ENCODE data around the gene CASP10.

Gene CASP10

DNA sequence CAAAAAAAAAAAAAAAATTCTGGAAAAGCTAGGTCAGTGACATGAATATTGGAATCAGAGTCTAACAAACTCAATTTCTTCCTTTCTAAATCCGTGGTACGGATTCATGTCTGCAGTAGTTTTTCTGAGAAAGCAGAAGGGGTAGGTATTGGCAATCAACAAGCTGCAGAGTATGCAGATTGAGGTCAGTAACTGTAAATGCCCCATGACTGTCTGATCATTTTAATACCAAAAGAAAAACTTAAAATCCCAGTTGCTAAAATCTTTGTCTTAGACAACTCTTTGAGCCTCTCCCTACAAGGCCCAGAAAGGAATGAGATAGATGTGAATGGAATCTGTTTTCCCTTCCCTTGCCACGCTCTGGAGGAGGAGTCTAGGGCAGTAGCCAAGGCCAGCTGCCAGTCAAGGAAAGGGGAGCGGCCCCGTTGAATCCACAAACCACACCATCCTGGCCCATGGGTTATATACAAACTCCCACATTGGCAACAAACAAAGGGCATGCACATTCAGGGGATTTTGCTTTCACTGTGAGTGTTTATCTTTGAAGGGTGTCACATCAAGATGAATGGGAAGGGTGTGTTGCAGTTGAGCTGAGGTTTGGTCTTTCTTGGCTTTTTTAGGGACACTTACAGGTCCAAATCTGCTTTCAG is 71.3 kb downstream of the CASP10 start:
- no peaks in the 10 kb centered on the region for H3K79me2 ChIP-seq
- H3K36me3 ChIP-seq (ENCODE audit: control insufficient read depth, insufficient read depth, low read length): no peaks in the 10 kb centered on the region
- no peaks in the 10 kb centered on the region for H3K9me3 ChIP-seq (ENCODE audit: control insufficient read depth, low read length)
- no peak overlapping the region for H3K27ac ChIP-seq
- TF ChIP-seq, protein P1, sequence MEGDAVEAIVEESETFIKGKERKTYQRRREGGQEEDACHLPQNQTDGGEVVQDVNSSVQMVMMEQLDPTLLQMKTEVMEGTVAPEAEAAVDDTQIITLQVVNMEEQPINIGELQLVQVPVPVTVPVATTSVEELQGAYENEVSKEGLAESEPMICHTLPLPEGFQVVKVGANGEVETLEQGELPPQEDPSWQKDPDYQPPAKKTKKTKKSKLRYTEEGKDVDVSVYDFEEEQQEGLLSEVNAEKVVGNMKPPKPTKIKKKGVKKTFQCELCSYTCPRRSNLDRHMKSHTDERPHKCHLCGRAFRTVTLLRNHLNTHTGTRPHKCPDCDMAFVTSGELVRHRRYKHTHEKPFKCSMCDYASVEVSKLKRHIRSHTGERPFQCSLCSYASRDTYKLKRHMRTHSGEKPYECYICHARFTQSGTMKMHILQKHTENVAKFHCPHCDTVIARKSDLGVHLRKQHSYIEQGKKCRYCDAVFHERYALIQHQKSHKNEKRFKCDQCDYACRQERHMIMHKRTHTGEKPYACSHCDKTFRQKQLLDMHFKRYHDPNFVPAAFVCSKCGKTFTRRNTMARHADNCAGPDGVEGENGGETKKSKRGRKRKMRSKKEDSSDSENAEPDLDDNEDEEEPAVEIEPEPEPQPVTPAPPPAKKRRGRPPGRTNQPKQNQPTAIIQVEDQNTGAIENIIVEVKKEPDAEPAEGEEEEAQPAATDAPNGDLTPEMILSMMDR (IDR thresholded peaks at IDR 0.05): no peak
- no peak overlapping the region for H3K9ac ChIP-seq
- H3K4me1 ChIP-seq: peaks cover 10% of the 10 kb centered on the region
- H3K4me2 ChIP-seq (ENCODE audit: low read length): no peak overlapping the region
- H3K27me3 ChIP-seq (ENCODE audit: control insufficient read depth, insufficient read depth, low read length): no peaks in the 10 kb centered on the region
- H3K4me3 ChIP-seq (ENCODE audit: low read depth, low read length): no peak overlapping the region
- H2AFZ ChIP-seq: peak overlapping the region; percentile 27

DNA sequence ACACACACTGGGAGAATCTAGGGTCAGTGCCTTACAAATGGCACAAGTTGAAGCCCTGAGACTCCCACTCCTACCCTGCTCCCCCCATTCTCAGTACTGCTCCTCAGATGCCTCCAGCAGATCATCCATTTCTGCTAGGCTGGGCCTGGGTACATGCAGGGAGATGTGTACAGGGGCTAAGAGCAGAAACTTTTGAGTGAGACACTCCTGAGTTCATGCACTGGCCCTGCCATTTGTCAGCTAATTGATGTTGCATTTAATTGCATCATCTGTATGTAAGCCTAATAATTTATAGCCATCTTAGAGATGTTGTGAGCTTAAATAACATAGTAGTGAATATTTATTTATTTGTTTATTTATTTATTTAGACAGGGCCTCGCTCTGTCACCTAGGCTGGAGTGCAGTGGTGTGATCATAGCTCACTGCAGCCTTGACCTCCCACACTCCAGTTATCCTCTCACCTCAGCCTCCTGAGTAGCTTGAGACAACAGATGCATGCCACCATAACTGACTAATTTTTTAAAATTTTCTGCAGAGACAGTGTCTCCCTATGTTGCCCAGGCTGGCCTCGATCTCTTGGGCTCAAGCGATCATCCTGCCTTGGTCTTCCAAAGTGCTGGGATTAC is 72.6 kb downstream of the CASP10 start:
- peak overlapping the region; percentile 15 for H2AFZ ChIP-seq
- H3K79me2 ChIP-seq: no peaks in the 10 kb centered on the region
- no peaks in the 10 kb centered on the region for H3K9me3 ChIP-seq (ENCODE audit: control insufficient read depth, low read length)
- no peak overlapping the region for H3K4me2 ChIP-seq (ENCODE audit: low read length)
- H3K9ac ChIP-seq: no peak overlapping the region
- H3K4me1 ChIP-seq: peaks cover 10% of the 10 kb centered on the region
- H3K36me3 ChIP-seq (ENCODE audit: control insufficient read depth, insufficient read depth, low read length): no peaks in the 10 kb centered on the region
- H3K27ac ChIP-seq: no peak overlapping the region
- no peaks in the 10 kb centered on the region for H3K27me3 ChIP-seq (ENCODE audit: control insufficient read depth, insufficient read depth, low read length)
- H3K4me3 ChIP-seq (ENCODE audit: low read depth, low read length): no peak overlapping the region
- TF ChIP-seq, protein P1 (IDR thresholded peaks at IDR 0.05): no peak

DNA sequence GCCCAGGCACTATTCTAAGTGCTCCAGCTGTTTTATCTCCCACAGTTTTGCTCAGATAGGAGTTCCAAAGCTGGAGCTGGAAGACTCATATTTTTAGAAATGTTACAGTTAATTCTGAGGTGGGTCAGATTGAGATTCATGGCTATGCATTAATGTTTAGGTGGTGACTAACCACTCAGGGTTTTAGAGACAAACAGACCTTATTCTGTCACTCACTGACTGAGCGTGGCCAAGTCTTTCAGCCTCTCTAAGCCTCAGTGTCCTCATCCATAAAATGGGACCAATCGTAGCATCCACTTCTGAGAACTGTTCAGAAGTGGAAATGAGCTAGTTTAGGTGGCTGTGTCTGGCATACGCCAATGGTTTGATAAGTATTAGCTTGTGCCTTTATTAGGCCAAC is 73.1 kb downstream of the CASP10 start:
- Histone ChIP-seq H3K4me3 (ENCODE audit: low read depth, low read length) (no peak overlapping the region), H3K4me1 (peaks cover 10% of the 10 kb centered on the region), H3K27ac (no peak overlapping the region), H2AFZ (peak overlapping the region; percentile 15), H3K79me2 (no peaks in the 10 kb centered on the region), H3K27me3 (ENCODE audit: control insufficient read depth, insufficient read depth, low read length) (no peaks in the 10 kb centered on the region), H3K4me2 (ENCODE audit: low read length) (no peak overlapping the region), H3K9me3 (ENCODE audit: control insufficient read depth, low read length) (no peaks in the 10 kb centered on the region), H3K9ac (no peak overlapping the region), H3K36me3 (ENCODE audit: control insufficient read depth, insufficient read depth, low read length) (no peaks in the 10 kb centered on the region)
- TF ChIP-seq, protein P1 (IDR thresholded peaks at IDR 0.05): no peak

DNA sequence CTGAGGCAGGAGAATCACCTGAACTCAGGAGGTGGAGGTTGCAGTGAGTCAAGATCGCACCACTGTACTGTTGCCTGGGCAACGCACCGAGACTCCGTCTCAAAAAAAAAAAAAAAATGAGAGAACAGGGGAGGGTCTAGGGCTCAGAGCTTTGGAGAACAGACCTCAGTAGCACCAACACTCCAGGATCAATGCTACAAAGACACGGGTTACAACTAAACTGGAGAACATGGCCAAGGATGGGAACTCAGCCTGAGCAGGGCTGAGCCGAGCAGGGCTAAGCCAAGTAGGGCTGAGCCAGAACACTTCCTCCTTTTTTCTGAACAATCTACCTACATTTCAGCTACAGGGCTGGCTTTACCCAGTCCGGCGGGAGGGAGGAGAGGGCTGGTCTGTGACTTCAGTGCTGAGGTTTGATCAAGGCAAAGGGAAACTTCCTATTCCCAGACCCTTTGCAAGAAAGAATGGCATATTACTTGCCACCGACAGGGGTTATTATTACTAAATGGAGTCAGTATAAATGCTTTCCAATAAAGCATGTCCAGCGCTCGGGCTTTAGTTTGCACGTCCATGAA is 74.5 kb downstream of the CASP10 start:
- H3K4me3 ChIP-seq (ENCODE audit: low read depth, low read length): peak overlapping the region; percentile 73
- H3K9me3 ChIP-seq (ENCODE audit: control insufficient read depth, low read length): no peaks in the 10 kb centered on the region
- H3K9ac ChIP-seq: no peak overlapping the region
- peak overlapping the region; percentile 87 for H3K4me2 ChIP-seq (ENCODE audit: low read length)
- H3K27ac ChIP-seq: peak overlapping the region; percentile 61
- peaks cover 10% of the 10 kb centered on the region for H3K4me1 ChIP-seq
- H3K36me3 ChIP-seq (ENCODE audit: control insufficient read depth, insufficient read depth, low read length): no peaks in the 10 kb centered on the region
- H3K79me2 ChIP-seq: no peaks in the 10 kb centered on the region
- TF ChIP-seq, protein P1 (IDR thresholded peaks at IDR 0.05): no peak
- H2AFZ ChIP-seq: peak overlapping the region; percentile 86
- H3K27me3 ChIP-seq (ENCODE audit: control insufficient read depth, insufficient read depth, low read length): no peaks in the 10 kb centered on the region
